VCaP (cell line): ENCODE measurements around the gene SLC16A4.
"Not testable (repeated sequence)": the region's sequence is repeated elsewhere in the genome, so short reads cannot be mapped to it uniquely, and the experiment has no call there.

Experiments used
- H3K27ac ChIP-seq: fragments of 450-650 bp; 2 replicates; pipeline ENCODE4 v1.5.1; 2017
- CTCF ChIP-seq: fragments of 450-650 bp; conservative IDR thresholded peaks from 2 replicates; pipeline ENCODE4 v1.5.1; 2017; ENCODE audit warnings: mild to moderate bottlenecking, moderate library complexity

SLC16A4 gene

GRCh38 chr1:110390692-110391245 lies at the start of gene SLC16A4:
Gene SLC16A4, minus strand, starts transcription at chr1:110391026. Its CDS starts 1,703 bp downstream, at chr1:110389323.
- no peak within 1 kb of the TSS for H3K27ac ChIP-seq

GRCh38 chr1:110439873-110440272 lies 49.0 kb upstream of the SLC16A4 start:
- H3K27ac ChIP-seq, result not testable (repeated sequence)

More at GRCh38 chr1:110390692-110391245, at the start of gene SLC16A4:
- TF ChIP-seq CTCF, result no peak

GRCh38 chr1:110438893-110439292 lies 48.1 kb upstream of the SLC16A4 start:
- no peak overlapping the region for H3K27ac ChIP-seq
- TF ChIP-seq CTCF, result no peak

GRCh38 chr1:110437645-110438299 lies 46.9 kb upstream of the SLC16A4 start:
- not testable (repeated sequence) for H3K27ac ChIP-seq

GRCh38 chr1:110436635-110437034 lies 45.8 kb upstream of the SLC16A4 start:
- TF ChIP-seq CTCF, result no peak
- no peak overlapping the region for H3K27ac ChIP-seq

- no peak for TF ChIP-seq CTCF
- H3K27ac ChIP-seq, result no peak overlapping the region
Measured at GRCh38 chr1:110434946-110435345, 44.1 kb upstream of the SLC16A4 start.

GRCh38 chr1:110433803-110434202 lies 43.0 kb upstream of the SLC16A4 start:
- no peak for TF ChIP-seq CTCF
- H3K27ac ChIP-seq, result no peak overlapping the region

- no peak for TF ChIP-seq CTCF
- H3K27ac ChIP-seq, result no peak overlapping the region
Measured at GRCh38 chr1:110433213-110433612, 42.4 kb upstream of the SLC16A4 start.

- H3K27ac ChIP-seq, result no peak overlapping the region
- TF ChIP-seq CTCF, result no peak
Measured at GRCh38 chr1:110430901-110431300, 40.1 kb upstream of the SLC16A4 start.
